NCI-H2081 treated with DMSO at 0.1 percent for 48 hours (cell line): ENCODE results near the gene ARL5A.

Source experiments
- DNase-seq: peaks from one replicate; lab custom pipeline; 2025; lab: John Stamatoyannopoulos, UW

Gene ARL5A

GRCh38 chr2:151766437-151767153, 61.6 kb downstream of the ARL5A start:
- DNase-seq: no peak

GRCh38 chr2:151765760-151766410, 62.3 kb downstream of the ARL5A start:
- no peak for DNase-seq

- DNase-seq: no peak
These were observed 65.5 kb downstream of the ARL5A start for GRCh38 chr2:151762694-151763093.

DNA sequence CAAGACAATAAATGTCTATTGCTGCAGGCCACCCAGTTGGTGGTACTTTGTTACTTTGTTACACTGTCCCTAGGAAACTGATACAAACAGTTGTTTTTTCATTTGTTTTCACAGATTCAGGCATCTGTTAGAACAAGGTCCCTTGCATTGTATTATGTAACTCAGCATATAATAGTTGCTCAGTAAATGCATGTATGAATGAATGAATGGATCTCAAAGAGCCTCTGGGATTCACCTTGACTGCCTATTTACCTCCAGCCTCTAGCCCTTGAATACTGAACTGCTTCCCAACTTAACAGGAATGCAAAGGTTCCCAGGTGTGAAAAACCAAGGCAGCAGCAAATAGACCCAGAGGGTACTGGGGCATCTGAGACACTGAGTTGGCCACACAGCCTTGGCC, 66.5 kb downstream of the ARL5A start:
- no peak for DNase-seq

DNA sequence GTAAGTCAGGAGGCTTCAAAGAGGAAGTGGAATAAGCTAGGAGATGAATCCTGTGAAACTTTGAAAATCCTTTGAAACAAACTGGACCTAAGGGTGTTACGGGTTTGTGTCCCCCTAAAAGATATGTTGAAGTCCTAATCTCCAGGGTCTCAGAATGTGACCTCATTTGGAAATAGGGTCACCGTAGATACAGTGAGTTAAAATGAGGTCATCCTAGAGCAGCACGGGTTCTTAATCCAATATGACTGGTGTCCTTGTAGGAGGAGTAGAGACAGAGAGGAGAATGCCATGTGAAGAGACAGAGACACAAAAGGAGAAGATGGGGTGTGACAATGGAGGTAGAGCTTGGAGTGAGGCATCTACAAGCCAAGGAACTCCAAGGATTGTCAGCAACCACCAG, 67.0 kb downstream of the ARL5A start:
- no peak for DNase-seq

DNA sequence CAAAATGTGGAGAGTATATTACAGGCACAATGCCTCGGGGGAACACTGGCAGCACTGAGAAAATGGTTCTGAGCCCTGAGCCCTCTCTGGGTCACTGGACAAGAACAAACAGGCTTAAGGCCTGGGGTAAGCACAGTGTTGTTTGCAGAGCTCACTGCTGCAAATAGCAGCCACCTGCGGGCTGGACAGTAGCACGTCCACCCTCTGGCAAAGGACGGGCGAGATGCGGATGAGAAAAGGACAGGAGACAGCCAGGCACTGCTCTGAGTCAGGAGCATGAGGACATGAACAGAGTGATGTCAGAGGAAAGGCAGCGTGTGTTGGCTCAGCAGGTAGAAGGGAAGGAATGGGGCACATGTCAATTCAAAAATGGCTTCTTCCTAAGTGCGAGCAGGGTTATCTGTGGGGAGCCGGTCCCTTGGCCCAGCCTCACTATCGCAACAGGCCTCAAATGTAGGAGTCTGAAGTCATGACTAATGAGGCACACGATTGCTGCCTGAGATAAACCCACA, 68.0 kb downstream of the ARL5A start:
- no peak for DNase-seq

GRCh38 chr2:151758744-151759143, 69.5 kb downstream of the ARL5A start:
- no peak for DNase-seq

DNA sequence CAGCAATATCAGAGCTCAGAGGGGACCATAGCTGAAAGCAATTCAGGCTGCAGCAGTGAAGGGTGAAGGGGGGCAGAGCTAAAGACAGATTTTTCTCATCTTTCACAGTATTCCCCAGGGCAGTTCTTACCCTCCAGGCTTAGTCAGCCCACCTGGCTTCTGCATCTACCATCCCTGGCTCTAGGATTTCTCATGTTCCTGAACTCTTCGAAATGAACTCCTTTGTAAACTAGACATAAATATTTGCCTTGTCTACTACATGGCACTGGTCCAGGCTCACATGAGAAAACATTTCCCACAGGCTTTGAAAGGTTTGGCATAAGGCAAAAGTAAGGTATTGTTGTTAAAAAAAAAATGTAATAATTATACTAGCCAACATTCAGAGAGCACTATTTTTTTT, 70.4 kb downstream of the ARL5A start:
- no peak for DNase-seq

DNA sequence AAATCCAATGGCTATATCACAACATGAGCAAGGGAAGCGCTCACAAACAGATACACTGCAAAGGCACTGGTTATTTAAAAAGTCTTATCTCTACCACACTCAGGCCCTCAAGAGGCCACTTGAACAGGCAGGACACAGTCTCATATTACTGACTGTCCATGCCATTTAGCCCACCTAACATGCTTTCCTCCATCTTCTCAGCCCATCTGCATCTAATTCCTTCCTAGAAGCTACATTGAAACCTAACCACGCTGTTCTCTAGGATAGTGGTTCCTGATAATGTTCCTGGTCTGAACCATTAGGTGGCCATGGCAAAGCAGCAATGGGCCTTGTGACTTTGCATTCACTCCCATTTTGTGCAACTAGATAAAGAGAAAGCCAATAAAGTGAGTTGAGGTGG, 71.4 kb downstream of the ARL5A start:
- DNase-seq: no peak

- DNase-seq: no peak
These were observed 73.8 kb downstream of the ARL5A start for GRCh38 chr2:151754253-151754897.

GRCh38 chr2:151753540-151753939, 74.7 kb downstream of the ARL5A start:
- no peak for DNase-seq
